ENCODE results near the gene RNF40. TPM values are rescaled to one million over a fixed set of nuclear protein-coding genes. Genes with fewer than 3 reads are reported as not detected.

RNF40 gene
- total RNA-seq, 1 experiment from 2014 or later: 94.0 TPM

GRCh38 chr16:30766933-30767284 is 4.8 kb downstream of the RNF40 start:
- Histone ChIP-seq H3K36me3 (ENCODE audit: control insufficient read depth, insufficient read depth, low read length) (peaks cover 17% of the 10 kb centered on the region), H3K4me1 (0 out of 2 replicates have a peak, but pooled peaks cover 8% of the 10 kb centered on the region), H3K9me3 (no peaks in the 10 kb centered on the region), H3K27me3 (replicated peaks; ENCODE audit: control insufficient read depth, insufficient read depth, low read length) (no peaks in the 10 kb centered on the region), H3K4me3 (ENCODE audit: low read depth, low read length) (no peak overlapping the region)
- Mint-ChIP-seq H3K4me1 (ENCODE audit: low read depth, unreplicated experiment) (no peaks in the 10 kb centered on the region), H3K27me3 (ENCODE audit: insufficient read depth, unreplicated experiment) (no peaks in the 10 kb centered on the region), H3K4me3 (ENCODE audit: unreplicated experiment) (no peak overlapping the region), H3K9me3 (ENCODE audit: unreplicated experiment) (no peaks in the 10 kb centered on the region), H3K36me3 (ENCODE audit: insufficient read depth, unreplicated experiment) (peaks cover 74% of the 10 kb centered on the region), H3K27ac (ENCODE audit: unreplicated experiment) (no peak overlapping the region)
- no peak for TF ChIP-seq CTCF (IDR thresholded peaks at IDR 0.05; ENCODE audit: insufficient read depth in 1 of 2, low read depth in 1 of 2, low read length in 1 of 2, severe bottlenecking in 1 of 2, unreplicated experiment in 1 of 2)
- no peak for DNase-seq
- intact Hi-C loops (cut with micrococcal nuclease; ENCODE audit: unreplicated experiment): no loop called here
- ChIA-PET POLR2A (interaction anchor here (0.5 kb wide), 1 partner anchor 145 kb away, joined by 4 read pairs; no protein-coding TSS in a partner anchor), CTCF (no interaction called here)
- no TSS peak for BruUV-seq (replicated peaks)

GRCh38 chr16:30767767-30768465 is 5.8 kb downstream of the RNF40 start:
- no TSS peak for BruUV-seq (replicated peaks)
- peaks cover 18% of the 10 kb centered on the region for H3K36me3 ChIP-seq (ENCODE audit: control insufficient read depth, insufficient read depth, low read length)
- no peaks in the 10 kb centered on the region for H3K4me1 Mint-ChIP-seq (ENCODE audit: low read depth, unreplicated experiment)
- CTCF ChIA-PET: no interaction called here
- POLR2A ChIA-PET: no interaction called here
- H3K9me3 Mint-ChIP-seq (ENCODE audit: unreplicated experiment): no peaks in the 10 kb centered on the region
- no peak for TF ChIP-seq CTCF (IDR thresholded peaks at IDR 0.05; ENCODE audit: insufficient read depth in 1 of 2, low read depth in 1 of 2, low read length in 1 of 2, severe bottlenecking in 1 of 2, unreplicated experiment in 1 of 2)
- no peak overlapping the region for H3K4me3 ChIP-seq (ENCODE audit: low read depth, low read length)
- H3K4me3 Mint-ChIP-seq (ENCODE audit: unreplicated experiment): no peak overlapping the region
- H3K27me3 Mint-ChIP-seq (ENCODE audit: insufficient read depth, unreplicated experiment): no peaks in the 10 kb centered on the region
- H3K27me3 ChIP-seq (replicated peaks; ENCODE audit: control insufficient read depth, insufficient read depth, low read length): no peaks in the 10 kb centered on the region
- DNase-seq: no peak
- H3K27ac Mint-ChIP-seq (ENCODE audit: unreplicated experiment): no peak overlapping the region
- peaks cover 77% of the 10 kb centered on the region for H3K36me3 Mint-ChIP-seq (ENCODE audit: insufficient read depth, unreplicated experiment)
- H3K9me3 ChIP-seq: no peaks in the 10 kb centered on the region
- intact Hi-C loops (cut with micrococcal nuclease; ENCODE audit: unreplicated experiment): no loop called here
- H3K4me1 ChIP-seq: 0 out of 2 replicates have a peak, but pooled peaks cover 7% of the 10 kb centered on the region

- no peak for DNase-seq
- Mint-ChIP-seq H3K9me3 (ENCODE audit: unreplicated experiment) (no peaks in the 10 kb centered on the region), H3K36me3 (ENCODE audit: insufficient read depth, unreplicated experiment) (peaks cover 78% of the 10 kb centered on the region), H3K4me3 (ENCODE audit: unreplicated experiment) (no peak overlapping the region), H3K27me3 (ENCODE audit: insufficient read depth, unreplicated experiment) (no peaks in the 10 kb centered on the region), H3K4me1 (ENCODE audit: low read depth, unreplicated experiment) (no peaks in the 10 kb centered on the region), H3K27ac (ENCODE audit: unreplicated experiment) (no peak overlapping the region)
- H3K36me3 ChIP-seq (ENCODE audit: control insufficient read depth, insufficient read depth, low read length): peaks cover 19% of the 10 kb centered on the region
- H3K4me1 ChIP-seq: 0 out of 2 replicates have a peak, but pooled peaks cover under 1% of the 10 kb centered on the region
- BruUV-seq (replicated peaks): TSS peak; percentile 7
- intact Hi-C loops (cut with micrococcal nuclease; ENCODE audit: unreplicated experiment): no loop called here
- H3K27me3 ChIP-seq (replicated peaks; ENCODE audit: control insufficient read depth, insufficient read depth, low read length): no peaks in the 10 kb centered on the region
- no peak overlapping the region for H3K4me3 ChIP-seq (ENCODE audit: low read depth, low read length)
- H3K9me3 ChIP-seq: no peaks in the 10 kb centered on the region
- CTCF ChIA-PET: interaction anchor here (0.5 kb wide), 1 partner anchor 354 kb away, joined by 4 read pairs; no protein-coding TSS in a partner anchor
- TF ChIP-seq CTCF (IDR thresholded peaks at IDR 0.05; ENCODE audit: insufficient read depth in 1 of 2, low read depth in 1 of 2, low read length in 1 of 2, severe bottlenecking in 1 of 2, unreplicated experiment in 1 of 2): no peak
- POLR2A ChIA-PET: interaction anchor here (0.7 kb wide), 1 partner anchor 21 kb away, joined by 3 read pairs; the partner anchor contains the start of gene PHKG2
These were observed 6.6 kb downstream of the RNF40 start for GRCh38 chr16:30768583-30769181.
